ENCODE results near the gene LSAMP.

DNA sequence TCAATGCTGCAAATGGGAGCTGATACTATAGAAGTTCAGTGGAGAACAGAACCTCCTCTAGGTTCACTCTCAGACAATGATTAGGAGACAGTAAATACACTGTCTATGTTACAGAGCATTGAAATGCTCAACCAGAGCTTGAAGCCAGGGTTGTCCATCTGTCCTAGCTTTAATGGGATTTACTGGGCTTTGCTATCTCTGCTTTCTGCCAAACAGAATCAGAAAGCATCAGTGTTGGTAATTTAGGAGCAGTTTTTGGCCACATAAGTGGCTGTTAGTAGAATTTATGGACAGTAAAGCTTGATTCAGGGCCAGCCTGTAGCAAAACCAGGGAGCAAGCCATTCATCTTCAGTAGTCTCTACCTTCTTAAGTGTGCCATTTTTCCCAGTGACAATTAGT lies 396.3 kb downstream of the LSAMP start:
- no peak for TF ChIP-seq FOXP1 (CRISPR knock-in tag; IDR thresholded peaks at IDR 0.05)
- TF ChIP-seq ZNF232 (CRISPR knock-in tag; IDR thresholded peaks at IDR 0.05): no peak
